Stimulated activated naive CD4-positive, alpha-beta T cell treated with Interleukin-2 at 50 U/mL for 16 hours (primary cell): ENCODE results near the gene PNPLA7.
"Not testable (repeated sequence)": the region's sequence is repeated elsewhere in the genome, so short reads cannot be mapped to it uniquely, and the experiment has no call there.

Source experiments
- DNase-seq: peaks from one replicate; lab custom pipeline; 2025; lab: John Stamatoyannopoulos, UW

The PNPLA7 gene

GRCh38 chr9:137460363-137461315, 89.6 kb downstream of the PNPLA7 start:
- DNase-seq, result no peak

- no peak for DNase-seq
Measured at GRCh38 chr9:137459601-137460362, 90.4 kb downstream of the PNPLA7 start.

GRCh38 chr9:137459152-137459600, 91.0 kb downstream of the PNPLA7 start, which contains the start of gene NSMF:
Gene NSMF (minus strand): TSS chr9:137459334. CDS start chr9:137459102, 232 bp downstream.
- DNase-seq, result peak; percentile 87

GRCh38 chr9:137458194-137459151, 91.7 kb downstream of the PNPLA7 start:
- DNase-seq, result no peak

- no peak for DNase-seq
Measured at GRCh38 chr9:137457406-137458193, 92.6 kb downstream of the PNPLA7 start.

GRCh38 chr9:137456864-137457405, 93.3 kb downstream of the PNPLA7 start:
- no peak for DNase-seq

GRCh38 chr9:137456061-137456863, 93.9 kb downstream of the PNPLA7 start:
- DNase-seq, result no peak

- DNase-seq, result no peak
Measured at GRCh38 chr9:137455359-137455991, 94.7 kb downstream of the PNPLA7 start.

GRCh38 chr9:137454597-137455358, 95.4 kb downstream of the PNPLA7 start:
- no peak for DNase-seq

- DNase-seq, result peak; percentile 43
Measured at GRCh38 chr9:137454145-137454596, 96.0 kb downstream of the PNPLA7 start.

- peak; percentile 43 for DNase-seq
Measured at GRCh38 chr9:137453643-137454081, 96.5 kb downstream of the PNPLA7 start.

- no peak for DNase-seq
Measured at GRCh38 chr9:137452761-137453642, 97.2 kb downstream of the PNPLA7 start.

- DNase-seq, result no peak
Measured at GRCh38 chr9:137452006-137452760, 98.0 kb downstream of the PNPLA7 start.

- not testable (repeated sequence) for DNase-seq
Measured at GRCh38 chr9:137451264-137452005, 98.8 kb downstream of the PNPLA7 start.

- DNase-seq, result not testable (repeated sequence)
Measured at GRCh38 chr9:137450539-137451222, 99.5 kb downstream of the PNPLA7 start.
